Body of pancreas (tissue), 4 donors: Measurements from ENCODE around the gene ING1. TPM values are rescaled to one million over a fixed set of nuclear protein-coding genes. Genes with fewer than 3 reads are reported as not detected.

Experiments used
- ATAC-seq: fragments of 150-250 bp; one replicate; pipeline ENCODE4 v1.9.1; 2016
- DNase-seq, 4 donors: peaks; one replicate each; pipeline ENCODE4 v3.0.0-alpha.2; 2019
- H3K27ac ChIP-seq, 4 donors: fragments of 200-600 bp; sonication (generic); 1 replicate in 3 of 4; 2 replicates in 1 of 4; pipeline versions ENCODE4 v1.5.1 to v1.6.1; 2016 to 2019; ENCODE audit warnings: mild to moderate bottlenecking in 1 of 4, mixed read lengths in 1 of 4, moderate library complexity in 1 of 4
- H3K27me3 ChIP-seq, 2 donors: fragments of 200-600 bp; sonication (generic); one replicate each; pipeline ENCODE4 v1.6.0; 2016; ENCODE audit warnings: mild to moderate bottlenecking in 1 of 2
- H3K36me3 ChIP-seq, 2 donors: fragments of 200-600 bp; sonication (generic); replicated peaks in 1 of 2; 2 replicates each; pipeline ENCODE4 v1.5.1; 2016; ENCODE audit warnings: low read depth in 2 of 2; ENCODE audit not compliant: insufficient read depth in 1 of 2
- H3K4me1 ChIP-seq: fragments of 200-600 bp; sonication (generic); one replicate; pipeline ENCODE4 v1.6.0; 2016
- H3K4me3 ChIP-seq, 2 donors: fragments of 200-600 bp; sonication (generic); 1 replicate in 1 of 2; 2 replicates in 1 of 2; pipeline ENCODE4 v1.5.1; 2016 to 2019
- H3K9me3 ChIP-seq, 3 donors: fragments of 200-600 bp; sonication (generic); 1 replicate in 2 of 3; 2 replicates in 1 of 3; pipeline ENCODE4 v1.5.1; 2016
- CTCF ChIP-seq, 7 experiments: fragments of 450-650 bp in 4 of 7; fragments of 200-600 bp in 3 of 7; sonication (generic) in 3 of 7; IDR thresholded peaks; one replicate each; pipeline ENCODE4 v1.5.1; 2016 to 2019; ENCODE audit warnings: antibody characterized with exemption in 7 of 7
- POLR2A ChIP-seq, 3 donors: fragments of 450-650 bp; IDR thresholded peaks; one replicate each; pipeline ENCODE4 v1.6.1; 2016; ENCODE audit warnings: antibody characterized with exemption in 3 of 3, mild to moderate bottlenecking in 2 of 3
- WGBS, 2 donors: methylation state at CpG; one replicate each; pipeline ENCODE4 v1.1.5; 2017; 5-methylcytosine and 5-hydroxymethylcytosine counted together
- intact Hi-C: fragments of 100-400 bp; cut with DNase I; formaldehyde crosslinking; loops from one replicate; pipeline ENCODE4 v1.15.1; 2023
- total RNA-seq, 2 donors: library from RNA; depleted of rRNA; stranded (reverse); fragments of >200 nt; gene quantifications; one replicate each; pipeline ENCODE4 v1.1.0, GENCODE V29; 2016

Gene ING1
- total RNA-seq, 2 donors from 2014 or later: 3.4 to 4.6 TPM

GRCh38 chr13:110772091-110772984 is 58.8 kb downstream of the ING1 start:
- Histone ChIP-seq H3K4me3 (no peak overlapping the region), H3K27me3 (no peaks in the 10 kb centered on the region), H3K27ac (no peak overlapping the region), H3K9me3 (no peaks in the 10 kb centered on the region), H3K4me1 (no peaks in the 10 kb centered on the region), H3K36me3 (no peaks in the 10 kb centered on the region)
- no peak for TF ChIP-seq POLR2A (IDR thresholded peaks at IDR 0.05)
- TF ChIP-seq CTCF (IDR thresholded peaks at IDR 0.05): no peak
- no peak for ATAC-seq
- intact Hi-C loops: no loop called here
- no peak for DNase-seq
- WGBS, 2 donors: 69 to 75% methylated on average over 13 of the region's 13 CpGs

Other genes with a start within 250 kb of the ING1 start
- gene RAB20, start 152.0 kb upstream of the ING1 start, total RNA-seq: 10 to 100 TPM; 23.1 to 35.5 TPM
- gene NAXD, start 98.2 kb upstream of the ING1 start, total RNA-seq: 10 to 100 TPM; 23.4 to 27.5 TPM
- 10 to 100 TPM; 30.1 to 43.5 TPM for gene CARS2, start 7.6 kb upstream of the ING1 start, total RNA-seq
- 100 to 1,000 TPM; 117 to 124 TPM for gene ANKRD10, start 201.4 kb downstream of the ING1 start, total RNA-seq